ENCODE data around the gene KBTBD12. TPM values are rescaled to one million over a fixed set of nuclear protein-coding genes. Genes with fewer than 3 reads are reported as not detected.

The KBTBD12 gene
- total RNA-seq, 1 donor from 2014 or later: not detected

DNA sequence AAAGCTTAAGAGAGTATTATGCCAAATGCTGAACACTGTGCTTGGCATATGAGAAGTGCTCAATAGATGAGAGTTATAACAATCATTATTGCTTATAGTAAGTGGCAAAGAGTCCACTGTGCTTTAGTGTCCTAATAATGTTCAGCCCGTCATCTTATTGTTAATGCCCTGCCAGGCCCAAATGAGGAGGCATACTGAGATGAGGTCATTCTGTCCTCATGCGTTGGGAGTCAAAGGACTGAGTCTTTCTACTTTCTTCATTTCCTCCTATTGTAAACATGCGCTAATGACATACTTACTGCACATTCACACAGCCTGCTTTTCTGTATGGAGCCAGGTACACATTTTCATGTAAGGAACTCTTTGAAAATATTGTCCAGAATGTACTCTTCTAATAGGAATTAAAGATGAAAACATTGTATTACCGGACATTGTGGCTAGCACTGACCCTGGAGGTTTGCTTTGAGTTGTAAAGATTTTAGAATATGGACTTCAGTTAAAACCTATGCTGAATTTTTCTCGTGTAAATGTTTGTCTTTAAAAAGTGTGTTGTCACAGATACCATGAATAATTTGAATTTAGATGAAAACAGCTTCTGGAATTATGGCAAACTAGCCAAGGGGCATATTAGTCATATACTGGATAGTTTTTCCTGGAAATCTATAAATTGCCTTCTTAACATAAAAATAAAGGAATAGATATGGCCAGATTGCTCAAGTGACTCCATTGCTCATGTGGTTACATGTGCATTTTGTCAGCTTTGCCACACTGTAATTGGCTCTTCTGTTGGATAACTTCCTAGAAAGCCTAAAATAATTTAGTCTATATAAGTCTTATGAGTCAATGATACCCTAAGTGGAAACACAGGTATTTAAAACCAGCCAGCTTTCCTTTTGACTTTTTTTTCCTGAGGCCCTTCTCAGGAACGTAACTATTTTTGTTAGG lies 38.3 kb downstream of the KBTBD12 start:
- Mint-ChIP-seq H3K27me3 (ENCODE audit: low read depth) (no peaks in the 10 kb centered on the region), H3K4me1 (ENCODE audit: low read depth) (peaks cover 28% of the 10 kb centered on the region), H3K9me3 (ENCODE audit: low read depth) (no peaks in the 10 kb centered on the region), H3K27ac (ENCODE audit: unreplicated experiment) (peak overlapping the region; percentile 27), H3K36me3 (ENCODE audit: low read depth) (no peaks in the 10 kb centered on the region), H3K4me3 (ENCODE audit: unreplicated experiment) (no peak overlapping the region)
- DNase-seq (ENCODE audit: low spot score): no peak
- TF ChIP-seq, protein P1, sequence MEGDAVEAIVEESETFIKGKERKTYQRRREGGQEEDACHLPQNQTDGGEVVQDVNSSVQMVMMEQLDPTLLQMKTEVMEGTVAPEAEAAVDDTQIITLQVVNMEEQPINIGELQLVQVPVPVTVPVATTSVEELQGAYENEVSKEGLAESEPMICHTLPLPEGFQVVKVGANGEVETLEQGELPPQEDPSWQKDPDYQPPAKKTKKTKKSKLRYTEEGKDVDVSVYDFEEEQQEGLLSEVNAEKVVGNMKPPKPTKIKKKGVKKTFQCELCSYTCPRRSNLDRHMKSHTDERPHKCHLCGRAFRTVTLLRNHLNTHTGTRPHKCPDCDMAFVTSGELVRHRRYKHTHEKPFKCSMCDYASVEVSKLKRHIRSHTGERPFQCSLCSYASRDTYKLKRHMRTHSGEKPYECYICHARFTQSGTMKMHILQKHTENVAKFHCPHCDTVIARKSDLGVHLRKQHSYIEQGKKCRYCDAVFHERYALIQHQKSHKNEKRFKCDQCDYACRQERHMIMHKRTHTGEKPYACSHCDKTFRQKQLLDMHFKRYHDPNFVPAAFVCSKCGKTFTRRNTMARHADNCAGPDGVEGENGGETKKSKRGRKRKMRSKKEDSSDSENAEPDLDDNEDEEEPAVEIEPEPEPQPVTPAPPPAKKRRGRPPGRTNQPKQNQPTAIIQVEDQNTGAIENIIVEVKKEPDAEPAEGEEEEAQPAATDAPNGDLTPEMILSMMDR (IDR thresholded peaks at IDR 0.05): no peak

DNA sequence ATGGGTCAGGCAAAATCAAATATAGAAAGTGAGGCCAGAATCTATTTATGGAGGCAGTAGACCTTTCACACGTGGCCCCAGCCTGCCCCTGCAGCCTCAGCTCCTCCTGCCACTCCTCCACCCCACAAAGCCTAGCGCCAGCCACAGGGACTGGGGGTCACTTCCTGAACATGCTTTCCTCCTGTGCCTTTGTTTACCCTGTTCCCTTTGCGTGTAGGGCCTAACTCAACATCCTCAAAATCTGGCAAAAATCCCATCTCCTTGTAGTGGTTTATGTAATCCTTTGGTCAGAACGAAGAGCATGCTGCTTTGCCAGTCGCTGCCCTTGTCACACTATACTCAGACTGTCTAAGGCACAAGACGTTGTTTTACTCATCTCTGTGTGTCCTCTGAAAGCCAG lies 39.6 kb downstream of the KBTBD12 start:
- H3K27ac Mint-ChIP-seq (ENCODE audit: unreplicated experiment): no peak overlapping the region
- H3K27me3 Mint-ChIP-seq (ENCODE audit: low read depth): no peaks in the 10 kb centered on the region
- TF ChIP-seq, protein P1 (IDR thresholded peaks at IDR 0.05): no peak
- no peaks in the 10 kb centered on the region for H3K36me3 Mint-ChIP-seq (ENCODE audit: low read depth)
- H3K4me1 Mint-ChIP-seq (ENCODE audit: low read depth): peaks cover 26% of the 10 kb centered on the region
- no peaks in the 10 kb centered on the region for H3K9me3 Mint-ChIP-seq (ENCODE audit: low read depth)
- no peak overlapping the region for H3K4me3 Mint-ChIP-seq (ENCODE audit: unreplicated experiment)
- no peak for DNase-seq (ENCODE audit: low spot score)

DNA sequence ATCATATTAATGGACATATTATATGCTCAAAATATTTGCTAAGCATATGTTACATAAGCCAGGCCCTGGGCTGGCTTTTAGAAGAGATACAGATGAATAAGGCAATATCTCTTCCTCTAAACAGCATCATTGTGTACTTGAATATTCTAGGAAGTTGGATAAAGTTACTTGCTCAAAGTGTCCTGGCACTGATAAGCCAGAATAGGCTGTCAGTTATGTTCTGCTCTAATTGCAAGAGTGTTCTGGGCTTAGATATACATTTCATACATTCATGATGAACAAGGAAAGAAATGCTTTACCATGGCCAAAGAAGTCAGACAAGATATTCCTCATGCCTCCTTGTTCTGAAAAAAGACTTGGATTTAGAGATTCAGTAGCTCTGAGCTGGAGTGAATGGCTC lies 40.7 kb downstream of the KBTBD12 start:
- peaks cover 21% of the 10 kb centered on the region for H3K4me1 Mint-ChIP-seq (ENCODE audit: low read depth)
- TF ChIP-seq, protein P1 (IDR thresholded peaks at IDR 0.05): no peak
- no peak for DNase-seq (ENCODE audit: low spot score)
- H3K4me3 Mint-ChIP-seq (ENCODE audit: unreplicated experiment): no peak overlapping the region
- H3K9me3 Mint-ChIP-seq (ENCODE audit: low read depth): no peaks in the 10 kb centered on the region
- no peak overlapping the region for H3K27ac Mint-ChIP-seq (ENCODE audit: unreplicated experiment)
- no peaks in the 10 kb centered on the region for H3K36me3 Mint-ChIP-seq (ENCODE audit: low read depth)
- no peaks in the 10 kb centered on the region for H3K27me3 Mint-ChIP-seq (ENCODE audit: low read depth)

DNA sequence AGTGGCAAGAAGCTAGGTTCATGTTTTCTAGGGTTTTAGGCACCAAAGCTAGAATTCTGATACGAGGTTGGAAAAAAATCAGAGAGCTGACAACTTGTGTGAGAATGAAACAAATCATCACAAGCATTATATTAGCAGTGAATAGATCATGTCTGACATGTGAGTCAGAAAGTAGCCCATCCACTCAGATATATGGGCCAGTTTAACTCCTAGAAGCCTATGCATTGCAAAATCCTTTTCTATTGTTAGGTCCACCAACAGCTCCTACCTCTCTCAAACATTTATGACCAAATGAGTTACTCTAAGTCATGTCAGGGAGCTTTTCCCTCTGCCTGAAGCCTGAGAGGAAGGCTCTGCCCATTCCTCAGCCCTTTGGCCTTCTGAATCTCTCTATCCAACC lies 44.0 kb downstream of the KBTBD12 start:
- H3K27ac Mint-ChIP-seq (ENCODE audit: unreplicated experiment): no peak overlapping the region
- H3K4me3 Mint-ChIP-seq (ENCODE audit: unreplicated experiment): no peak overlapping the region

DNA sequence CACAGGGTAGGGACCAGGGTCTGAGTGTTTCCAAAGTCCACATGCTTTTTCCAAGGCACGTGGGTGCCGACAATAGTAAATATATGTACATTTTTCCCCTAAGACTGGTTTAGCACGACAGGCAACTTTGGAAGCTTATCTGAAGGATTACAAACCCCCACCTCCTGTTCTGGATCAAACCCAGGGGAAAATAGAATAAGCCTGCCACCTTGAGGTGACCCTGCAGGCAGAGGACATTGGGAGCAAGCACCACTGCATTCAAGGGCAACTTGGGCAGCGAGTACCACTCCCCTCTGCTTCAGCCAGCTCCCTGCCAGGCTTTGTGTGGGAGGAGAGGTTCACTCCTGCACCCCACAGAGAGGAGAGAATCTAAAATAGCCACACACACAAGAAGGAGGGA lies 44.8 kb downstream of the KBTBD12 start:
- TF ChIP-seq, protein P1 (IDR thresholded peaks at IDR 0.05): peak; percentile 81
- Mint-ChIP-seq H3K36me3 (ENCODE audit: low read depth) (no peaks in the 10 kb centered on the region), H3K9me3 (ENCODE audit: low read depth) (no peaks in the 10 kb centered on the region), H3K27ac (ENCODE audit: unreplicated experiment) (no peak overlapping the region), H3K4me1 (ENCODE audit: low read depth) (peaks cover under 1% of the 10 kb centered on the region), H3K27me3 (ENCODE audit: low read depth) (no peaks in the 10 kb centered on the region), H3K4me3 (ENCODE audit: unreplicated experiment) (no peak overlapping the region)
- no peak for DNase-seq (ENCODE audit: low spot score)

More for the DNA sequence above, 44.0 kb downstream of the KBTBD12 start:
- no peaks in the 10 kb centered on the region for H3K9me3 Mint-ChIP-seq (ENCODE audit: low read depth)
- DNase-seq (ENCODE audit: low spot score): no peak
- TF ChIP-seq, protein P1 (IDR thresholded peaks at IDR 0.05): no peak
- H3K4me1 Mint-ChIP-seq (ENCODE audit: low read depth): peaks cover 7% of the 10 kb centered on the region
- H3K27me3 Mint-ChIP-seq (ENCODE audit: low read depth): no peaks in the 10 kb centered on the region
- H3K36me3 Mint-ChIP-seq (ENCODE audit: low read depth): no peaks in the 10 kb centered on the region

Measured in chondrocyte (in vitro differentiated cells).